ENCODE measurements around the gene AFF3.
A peak's percentile ranks its signal among the peaks of the same experiment; 100 is the strongest.

AFF3 gene

DNA sequence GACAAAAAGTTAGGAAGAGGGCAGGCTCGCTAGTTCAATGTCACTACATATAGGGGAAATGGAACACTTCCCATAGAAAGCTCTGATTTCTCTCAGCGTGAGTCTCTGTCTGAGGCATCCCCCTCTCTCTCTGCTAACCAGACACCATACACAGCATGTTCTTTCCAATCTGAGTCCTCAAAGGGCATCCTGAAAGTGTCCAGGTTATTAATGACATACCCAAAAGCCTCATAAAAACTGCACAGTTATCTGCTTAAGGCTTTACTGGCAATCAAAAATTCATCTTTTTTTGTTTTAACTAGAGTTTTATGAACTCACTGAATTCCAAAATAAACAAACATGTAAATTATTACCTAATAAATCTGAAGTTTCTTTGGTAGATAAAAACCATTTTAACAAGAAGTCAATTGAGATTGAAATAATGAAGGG is 137.4 kb downstream of the AFF3 start:
- no peak for DNase-seq (ENCODE audit: low spot score)

DNA sequence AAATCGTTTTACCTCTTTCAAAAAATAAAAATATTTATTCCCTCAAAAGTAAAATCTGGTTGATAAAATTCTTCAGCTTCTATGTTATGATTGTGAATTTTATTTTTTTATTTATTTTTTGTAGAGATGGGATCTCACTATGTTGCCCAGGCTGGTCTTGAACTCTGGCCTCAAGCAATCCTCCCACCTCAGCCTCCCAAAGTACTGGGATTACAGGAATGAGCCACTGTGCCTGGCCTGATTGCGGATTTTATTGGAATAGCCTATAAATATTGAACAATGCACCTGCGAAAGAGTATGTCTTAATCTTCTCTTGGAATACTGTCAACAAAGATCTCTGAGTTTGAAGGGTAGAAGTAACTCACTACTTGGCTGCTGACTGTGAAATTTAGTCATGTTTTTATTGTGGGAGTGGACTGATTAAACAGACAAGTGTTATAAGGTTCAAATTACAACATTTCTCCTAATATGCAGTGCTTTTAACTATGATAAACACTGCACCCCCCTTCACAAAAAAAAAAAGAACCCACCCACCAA is 138.0 kb downstream of the AFF3 start:
- DNase-seq (ENCODE audit: low spot score) = no peak

DNA sequence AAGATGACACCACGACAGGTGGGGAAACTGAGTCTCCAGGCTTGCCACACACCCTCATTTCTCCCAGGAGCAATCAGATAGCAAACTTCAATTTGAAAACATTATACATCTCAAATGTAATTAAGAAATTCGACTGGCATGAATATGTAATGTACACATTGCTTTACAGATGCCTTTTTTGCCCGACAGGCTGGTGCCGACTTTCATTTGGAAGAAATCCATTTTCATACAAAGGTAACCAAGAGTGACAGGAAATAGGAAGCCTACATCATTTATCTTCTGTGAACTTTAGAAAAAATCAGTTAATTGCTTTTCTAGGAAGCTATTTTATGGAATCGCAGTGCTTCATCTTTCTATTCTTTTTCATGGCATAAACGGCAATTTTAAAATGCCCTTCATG is 140.3 kb downstream of the AFF3 start:
- no peak for DNase-seq (ENCODE audit: low spot score)

DNA sequence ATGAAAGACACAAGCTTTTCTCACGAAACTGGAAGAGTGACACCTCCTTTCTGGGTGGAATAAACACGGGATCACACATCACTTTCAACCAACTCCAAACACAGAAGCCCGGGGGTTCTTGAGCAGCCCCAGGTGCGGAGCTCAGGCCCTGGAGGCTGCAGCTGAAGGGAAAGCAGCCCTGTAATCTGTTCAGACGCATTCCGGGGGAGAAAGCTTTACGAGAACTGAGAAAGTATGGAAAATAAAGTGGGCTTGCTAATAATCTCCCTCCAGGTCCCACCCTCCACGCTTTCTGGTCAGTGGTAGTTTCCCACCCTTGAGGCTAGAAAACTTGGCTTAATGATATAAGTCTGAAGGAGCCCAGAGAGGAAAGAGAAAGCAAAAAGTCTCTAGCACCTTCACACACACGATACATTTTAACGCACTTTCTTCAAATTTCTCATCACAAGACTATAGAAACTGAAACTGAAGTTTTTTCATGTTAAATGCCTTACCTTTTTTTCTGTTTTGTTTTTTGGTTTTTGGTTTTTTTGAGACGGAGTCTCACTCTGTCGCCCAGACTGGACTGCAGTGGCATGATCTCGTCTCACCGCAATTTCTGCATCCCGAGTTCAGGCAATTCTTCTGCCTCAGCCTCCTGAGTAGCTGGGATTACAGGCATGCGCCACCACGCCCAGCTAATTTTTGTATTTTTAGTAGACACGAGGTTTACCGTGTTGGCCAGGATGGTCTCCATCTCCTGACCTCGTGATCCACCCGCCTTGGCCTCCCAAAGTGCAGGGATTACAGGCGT is 141.3 kb downstream of the AFF3 start:
- DNase-seq (ENCODE audit: low spot score) = no peak

DNA sequence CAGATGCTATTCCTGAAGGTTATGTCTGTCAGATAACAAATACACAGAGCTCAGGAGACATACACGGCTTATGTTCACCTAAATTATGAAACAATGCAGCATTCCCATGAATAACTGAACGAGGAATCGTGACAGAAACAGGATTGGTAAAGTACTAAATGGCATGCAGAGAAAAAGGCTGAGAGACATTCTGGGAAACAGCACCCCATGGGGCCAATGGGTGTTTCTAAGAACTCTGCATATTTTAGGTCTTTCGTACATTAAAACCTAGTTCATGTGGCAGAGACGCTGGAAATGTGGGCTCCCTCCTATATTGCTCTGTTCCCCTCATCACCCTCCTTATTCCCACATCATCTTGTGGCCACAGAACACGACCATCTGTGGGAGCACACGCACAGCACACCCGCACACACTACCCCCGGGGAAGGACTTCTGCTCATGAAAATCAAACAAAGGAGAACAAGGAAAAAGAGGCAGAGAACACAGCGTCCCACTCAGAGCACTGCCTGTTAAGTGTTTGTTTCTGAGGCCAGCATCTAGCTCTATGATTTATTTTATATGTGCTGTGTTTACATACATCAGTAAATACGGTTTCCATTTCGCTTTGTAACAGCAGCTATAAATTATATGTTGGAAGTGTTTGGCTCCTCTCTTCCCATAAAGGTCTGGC is 143.6 kb downstream of the AFF3 start:
- no peak for DNase-seq (ENCODE audit: low spot score)

DNA sequence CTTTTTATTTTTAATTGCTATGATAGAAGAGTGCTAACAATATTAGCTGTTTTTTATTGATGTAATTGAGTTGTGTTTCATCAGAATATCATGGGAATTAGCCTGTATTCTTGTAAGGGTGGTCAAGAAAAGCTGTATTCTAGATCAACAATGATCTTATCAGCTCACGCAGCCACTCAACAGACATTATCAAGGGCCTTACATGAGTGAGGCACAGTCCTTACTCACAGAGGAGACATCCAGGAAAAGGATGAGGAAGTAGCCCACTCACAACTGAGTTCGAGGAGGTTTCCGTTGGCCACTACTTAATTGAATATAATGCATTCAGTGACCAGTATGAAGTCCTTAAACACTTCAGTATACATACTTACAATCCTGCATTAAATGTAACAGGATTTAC is 152.5 kb downstream of the AFF3 start:
- DNase-seq (ENCODE audit: low spot score) = no peak

DNA sequence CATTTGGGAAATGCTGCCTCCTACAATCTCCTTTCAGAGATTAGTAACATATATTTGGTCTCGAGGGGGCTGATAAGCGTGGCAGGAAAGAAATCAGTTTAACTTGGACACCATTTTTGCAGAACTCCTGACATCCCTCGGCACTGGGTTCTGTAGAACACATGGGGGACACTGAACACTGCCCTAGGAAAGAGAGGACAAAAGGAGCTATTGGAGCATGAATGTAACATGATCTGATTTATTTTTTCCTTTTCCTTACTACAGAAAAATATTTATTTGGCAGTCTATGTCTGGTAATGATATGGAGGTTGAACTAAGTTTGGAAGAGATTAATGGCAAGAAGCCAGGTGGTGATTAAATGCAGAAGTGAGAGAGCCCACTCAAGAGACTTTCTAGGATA is 153.8 kb downstream of the AFF3 start:
- DNase-seq (ENCODE audit: low spot score) = no peak

DNA sequence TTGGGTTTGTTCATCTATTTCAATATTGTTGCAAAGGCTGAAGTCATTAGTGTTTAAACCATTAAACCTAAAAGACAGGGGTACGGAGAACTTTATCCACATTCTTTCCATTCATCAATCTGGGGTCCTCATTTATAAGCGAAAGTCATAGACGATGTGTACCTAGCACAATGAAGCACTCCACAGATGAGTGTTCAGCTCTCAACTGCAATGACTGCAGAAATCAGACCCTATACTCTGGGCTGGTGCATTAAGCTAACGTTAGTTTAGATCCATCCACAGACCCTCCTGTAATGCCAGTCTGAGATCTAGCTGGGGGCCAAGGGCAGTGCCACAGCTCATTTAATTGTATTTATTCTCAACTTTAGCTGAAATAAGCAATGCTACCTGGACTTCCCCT is 155.2 kb downstream of the AFF3 start:
- DNase-seq (ENCODE audit: low spot score) = no peak

DNA sequence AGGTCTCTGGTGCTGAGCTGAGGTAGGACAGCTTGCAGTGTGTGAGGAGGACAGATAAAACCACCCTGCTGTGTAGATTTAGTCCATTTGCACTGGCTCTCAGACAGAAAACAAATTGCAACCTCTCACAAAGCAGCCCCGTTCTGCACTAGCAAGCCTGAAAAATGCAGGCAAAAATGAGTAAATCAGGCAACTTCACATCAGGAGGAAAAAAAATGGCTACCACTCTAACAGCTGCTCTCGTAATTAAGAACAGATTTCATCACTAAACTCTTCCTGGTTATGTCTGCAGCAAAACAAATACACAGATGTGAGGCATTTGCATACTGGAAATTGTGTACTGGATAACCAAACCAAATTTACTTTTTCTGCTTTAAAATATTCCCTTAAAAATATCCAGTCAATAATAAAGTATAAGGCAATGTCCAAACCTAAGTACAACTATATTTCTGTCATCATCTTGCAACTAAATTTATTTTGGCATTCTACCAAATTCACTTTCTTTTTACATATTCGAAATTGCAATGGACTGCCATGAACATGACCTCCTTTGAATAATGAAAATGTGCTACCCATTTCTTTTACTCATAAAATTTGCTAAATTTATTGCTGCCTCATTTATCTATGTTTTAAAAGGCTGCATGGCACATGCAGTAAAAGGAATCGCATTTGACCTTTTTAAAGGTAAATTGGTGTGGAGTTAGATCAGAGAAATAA is 157.4 kb downstream of the AFF3 start:
- DNase-seq (ENCODE audit: low spot score) = peak; percentile 7

DNA sequence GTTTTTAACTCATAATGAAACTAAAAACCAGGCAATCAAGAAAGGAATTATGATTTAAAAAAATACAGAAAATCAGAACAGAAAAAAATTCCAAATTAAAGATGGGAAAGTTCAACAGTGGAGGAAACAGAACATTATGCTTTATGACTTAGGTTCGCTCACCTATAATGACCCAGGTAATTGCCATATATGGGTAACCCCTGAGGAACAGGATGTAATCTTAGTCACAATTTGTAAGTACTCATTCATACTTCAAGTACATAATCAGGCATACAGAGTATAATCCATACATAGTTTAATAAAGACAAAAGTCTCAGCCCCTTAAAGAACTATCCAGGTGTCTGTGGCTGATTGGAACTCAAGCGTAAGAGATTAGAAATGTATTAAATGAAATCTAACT is 159.6 kb downstream of the AFF3 start:
- DNase-seq (ENCODE audit: low spot score) = no peak

DNA sequence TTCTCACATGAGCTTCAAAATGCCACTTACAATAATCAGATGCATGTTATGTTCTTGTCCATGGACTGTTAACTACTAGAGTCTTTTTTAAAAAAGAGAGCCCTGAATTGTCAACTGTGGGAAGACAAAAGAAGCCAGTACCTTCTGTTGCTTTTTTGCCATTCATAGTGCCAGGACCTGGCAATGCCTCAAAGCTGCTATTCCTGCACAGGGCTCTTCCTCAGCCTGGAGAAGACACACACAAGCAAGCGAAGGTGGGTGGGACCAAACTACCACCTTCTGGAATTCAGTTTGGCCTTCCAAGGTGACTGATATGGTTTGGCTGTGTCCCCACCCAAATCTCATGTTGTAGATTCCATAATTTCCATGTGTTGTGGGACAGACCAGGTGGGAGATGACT is 160.6 kb downstream of the AFF3 start:
- DNase-seq (ENCODE audit: low spot score) = no peak

DNA sequence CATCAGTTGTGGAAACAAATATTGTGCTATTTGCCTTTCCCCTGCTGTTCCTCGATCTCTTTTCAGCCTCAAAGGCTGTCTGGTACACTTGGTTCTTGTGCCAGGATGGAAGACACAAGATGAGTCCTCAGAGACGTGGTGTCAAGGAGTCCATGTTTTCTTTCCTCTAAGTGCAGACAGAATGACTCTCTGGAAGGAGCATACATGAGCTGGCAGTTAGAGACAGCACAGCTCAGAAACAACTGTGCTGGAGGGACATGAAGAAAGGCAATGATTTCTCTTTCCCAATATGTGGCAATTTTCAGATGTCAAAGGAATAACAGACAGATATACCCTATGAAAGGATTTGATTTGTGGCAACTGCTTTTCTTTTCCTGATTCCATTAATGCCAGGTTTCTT is 162.2 kb downstream of the AFF3 start:
- DNase-seq (ENCODE audit: low spot score) = no peak

DNA sequence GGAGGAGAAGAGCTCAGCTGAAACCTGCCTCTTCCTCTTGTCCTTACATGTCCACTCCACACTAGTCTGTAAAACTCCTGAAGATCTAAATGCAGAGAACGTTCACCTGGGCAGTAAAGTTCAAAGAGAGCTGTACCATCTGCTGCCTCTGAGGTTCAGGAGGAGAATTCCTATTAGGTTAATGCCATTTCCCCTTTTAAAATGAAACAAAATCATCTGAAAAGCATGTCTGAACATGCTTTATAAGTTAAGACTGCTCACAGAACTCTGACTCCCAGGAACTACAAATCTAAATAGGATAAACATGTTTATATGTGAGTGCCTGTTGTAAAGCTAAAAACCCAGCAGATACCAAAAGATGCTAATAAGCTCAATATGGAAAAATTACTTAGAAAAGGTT is 164.4 kb downstream of the AFF3 start:
- no peak for DNase-seq (ENCODE audit: low spot score)

DNA sequence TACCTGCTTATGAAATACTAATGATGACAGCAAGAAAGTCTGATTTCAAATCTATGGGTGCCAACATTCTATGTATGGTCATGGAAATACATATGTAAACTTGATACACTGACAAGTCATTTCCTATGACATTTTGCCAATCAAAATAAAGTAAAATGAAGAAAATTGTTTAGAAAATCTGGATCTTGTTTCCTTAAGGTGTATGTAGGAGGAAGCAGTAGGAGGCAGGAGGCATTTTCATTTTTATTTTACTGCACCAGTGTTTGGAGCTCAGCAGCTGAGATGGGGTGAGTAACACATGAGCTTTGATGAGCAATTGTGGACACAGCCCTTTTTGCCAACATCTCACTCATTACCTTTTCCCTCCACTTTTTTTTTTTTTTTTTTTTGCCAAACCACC is 167.0 kb downstream of the AFF3 start:
- DNase-seq (ENCODE audit: low spot score) = peak; percentile 15

DNA sequence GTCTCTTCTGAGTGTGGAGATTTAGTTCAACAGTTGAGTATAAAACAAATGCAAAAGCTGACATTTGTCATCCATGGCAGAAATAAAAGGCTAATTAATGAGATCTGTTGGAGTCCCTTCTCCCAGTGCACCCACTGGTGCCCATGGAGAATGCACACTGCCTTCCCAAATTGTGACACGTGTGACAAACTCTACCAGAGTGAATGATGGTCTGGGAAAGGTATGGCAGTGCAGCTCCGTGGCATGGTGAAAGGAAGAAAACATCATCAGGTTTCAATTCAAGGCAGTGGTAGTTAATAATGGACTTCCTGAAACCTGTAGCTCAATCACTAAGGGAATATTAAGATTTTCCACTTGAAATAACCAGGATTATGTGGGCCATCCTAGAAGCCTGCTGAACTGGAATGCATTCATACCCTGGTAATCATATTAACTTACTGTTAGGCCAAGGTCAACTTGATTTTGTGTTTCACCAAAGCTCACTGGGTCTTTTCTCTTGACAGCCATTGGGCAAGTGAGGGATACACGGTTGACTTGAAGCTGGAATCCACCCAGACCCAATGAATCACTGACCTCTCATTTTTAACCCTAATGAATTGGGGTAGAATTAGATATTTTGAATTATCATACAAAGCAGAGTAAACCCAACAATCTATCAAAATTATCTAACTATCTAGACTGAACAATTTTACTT is 167.6 kb downstream of the AFF3 start:
- no peak for DNase-seq (ENCODE audit: low spot score)

DNA sequence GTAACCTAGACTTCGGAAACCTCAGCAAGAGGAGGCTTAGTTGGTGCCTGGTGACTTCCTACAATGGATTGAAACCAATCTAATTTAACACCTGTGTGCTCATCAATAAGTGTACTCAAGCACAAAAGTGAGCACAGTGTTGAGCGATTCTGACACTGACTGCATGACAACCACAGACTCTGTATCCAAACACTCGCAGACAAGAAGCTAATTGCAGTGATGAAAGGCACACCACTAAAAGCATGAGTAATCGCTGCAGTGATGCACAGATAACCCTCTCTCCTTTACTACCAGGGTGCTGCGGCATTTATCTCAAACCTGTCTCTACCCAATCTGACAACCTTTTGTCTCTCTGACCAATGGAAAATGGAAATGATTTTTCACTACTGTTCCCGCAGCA is 168.1 kb downstream of the AFF3 start:
- DNase-seq (ENCODE audit: low spot score) = no peak

DNA sequence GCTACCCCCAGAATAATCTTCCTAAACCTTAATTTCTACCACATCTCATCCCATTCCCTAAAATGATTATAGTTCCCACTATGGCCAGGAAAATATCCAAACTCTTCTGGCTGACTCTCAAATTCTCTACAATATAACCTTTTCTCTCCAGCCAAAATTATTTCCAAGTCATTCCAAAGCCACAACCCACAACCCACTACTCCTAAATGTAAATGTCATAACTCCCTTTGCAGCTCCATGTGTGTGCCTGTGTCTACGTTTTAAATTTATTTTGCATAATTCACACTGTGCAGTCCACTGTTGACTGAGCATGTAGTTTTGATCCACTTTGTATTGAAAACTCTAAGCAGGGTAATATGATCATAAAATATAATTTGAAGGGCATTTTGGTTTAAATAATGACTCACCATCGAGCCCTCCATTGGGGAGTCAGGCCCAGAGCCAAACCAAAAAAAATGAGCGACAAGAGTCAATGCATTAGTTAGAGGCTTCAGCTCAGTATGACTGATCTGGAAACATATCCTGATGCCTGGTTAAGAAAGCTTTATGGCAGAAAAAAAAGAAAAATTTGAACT is 171.0 kb downstream of the AFF3 start:
- DNase-seq (ENCODE audit: low spot score) = no peak

DNA sequence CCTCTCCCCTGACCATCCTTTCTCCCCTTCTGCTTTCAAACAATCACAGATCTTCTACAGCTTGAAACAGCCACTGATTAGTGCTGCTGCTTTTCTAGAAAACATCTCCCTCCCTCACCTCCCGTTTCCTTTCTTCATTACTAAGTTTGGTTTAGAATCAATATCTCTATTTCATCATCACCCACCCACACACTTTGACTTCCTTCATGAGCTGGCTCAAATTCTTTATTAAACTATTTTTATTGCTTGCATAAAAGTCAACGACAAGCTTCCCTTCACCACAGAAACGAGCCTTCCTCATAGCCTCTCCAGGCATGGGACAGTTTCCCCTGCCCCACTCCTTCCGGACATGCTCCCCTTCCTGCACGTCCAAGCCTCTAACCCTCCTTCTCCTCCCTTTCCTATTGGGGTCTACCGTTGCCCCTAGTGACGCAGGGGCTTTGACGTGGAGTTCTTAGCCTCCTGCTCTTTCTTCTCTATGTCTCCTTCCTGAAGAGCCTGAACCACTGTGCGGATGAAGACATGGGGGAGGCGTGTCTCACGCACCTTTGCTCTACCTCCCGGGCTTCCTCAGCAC is 172.0 kb downstream of the AFF3 start:
- no peak for DNase-seq (ENCODE audit: low spot score)

DNA sequence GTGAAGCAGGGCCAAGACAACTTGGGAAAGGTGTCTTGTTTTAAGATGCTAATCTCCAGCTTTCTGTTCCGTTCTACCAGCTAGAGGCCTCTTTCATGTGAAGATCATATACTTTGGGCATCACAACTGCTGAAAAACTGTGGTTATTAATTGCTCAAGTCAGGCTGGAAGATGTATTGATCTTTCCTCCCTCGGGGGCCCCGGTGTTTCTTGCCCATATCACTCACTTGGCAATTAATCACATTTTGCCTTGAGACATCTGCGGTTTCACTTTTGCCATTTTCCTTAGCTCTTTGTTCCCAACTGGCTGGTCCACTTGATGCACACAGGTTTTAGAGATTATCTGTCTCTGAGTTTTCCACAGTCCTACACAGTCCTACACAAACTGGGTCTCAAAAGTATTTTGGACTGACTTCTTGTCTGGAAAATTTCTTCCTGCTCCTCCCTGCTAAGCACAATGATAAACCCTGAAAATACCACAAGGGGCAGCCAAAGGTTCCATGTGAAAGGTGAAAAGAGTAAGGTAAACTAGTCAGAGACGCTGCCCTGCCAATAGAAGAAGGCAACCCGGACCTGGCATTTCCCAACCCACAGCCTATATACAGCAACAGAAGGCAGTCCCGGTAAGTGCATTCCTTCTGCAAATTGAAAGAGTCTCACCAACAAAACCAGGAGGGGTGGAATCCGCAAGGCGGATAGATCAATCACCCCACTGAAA is 181.0 kb downstream of the AFF3 start:
- no peak for DNase-seq (ENCODE audit: low spot score)

DNA sequence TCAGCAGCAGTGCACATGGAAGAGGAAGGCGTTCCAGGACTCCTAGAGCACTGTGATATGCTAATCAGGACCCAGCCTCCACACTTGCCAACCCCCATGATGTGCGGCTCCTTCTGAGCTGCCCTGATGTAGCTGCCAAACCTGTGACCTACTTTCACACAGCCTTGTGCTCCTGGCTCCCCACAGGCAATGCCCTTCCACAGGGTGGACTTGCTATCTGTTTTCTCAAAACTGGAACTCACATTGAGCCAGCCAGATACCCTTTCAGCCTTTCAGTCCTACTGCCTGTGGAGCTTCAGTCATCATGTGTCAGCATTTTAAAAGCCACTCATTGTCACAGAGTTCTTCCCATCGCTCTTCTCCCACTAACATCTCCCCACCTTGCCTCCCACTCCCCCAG is 181.6 kb downstream of the AFF3 start:
- no peak for DNase-seq (ENCODE audit: low spot score)

DNA sequence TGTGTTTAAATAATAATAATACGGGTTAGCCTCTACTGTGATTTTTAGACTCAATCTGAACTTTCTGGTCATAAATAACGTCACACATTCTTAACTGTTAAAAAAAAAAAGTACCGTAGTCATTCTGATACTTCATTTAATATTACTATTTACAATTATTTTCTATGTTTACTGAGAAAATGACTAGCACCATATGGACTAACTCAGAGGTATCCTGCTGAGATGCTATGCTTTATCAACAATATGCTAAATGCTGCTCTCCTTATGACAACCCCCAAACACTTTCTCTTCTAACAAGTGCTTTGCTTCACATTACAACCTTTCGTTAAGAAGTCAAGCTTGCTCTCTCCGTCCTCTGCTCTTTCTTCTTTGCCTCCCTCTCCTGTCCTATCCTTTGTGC is 182.1 kb downstream of the AFF3 start:
- no peak for DNase-seq (ENCODE audit: low spot score)

All from hepatic stellate cell (primary cell).